ENCODE measurements around the gene XYLT2. TPM values are rescaled to one million over a fixed set of nuclear protein-coding genes. Genes with fewer than 3 reads are reported as not detected.
"Not testable (repeated sequence)": the region's sequence is repeated elsewhere in the genome, so short reads cannot be mapped to it uniquely, and the experiment has no call there.

XYLT2 gene

DNA sequence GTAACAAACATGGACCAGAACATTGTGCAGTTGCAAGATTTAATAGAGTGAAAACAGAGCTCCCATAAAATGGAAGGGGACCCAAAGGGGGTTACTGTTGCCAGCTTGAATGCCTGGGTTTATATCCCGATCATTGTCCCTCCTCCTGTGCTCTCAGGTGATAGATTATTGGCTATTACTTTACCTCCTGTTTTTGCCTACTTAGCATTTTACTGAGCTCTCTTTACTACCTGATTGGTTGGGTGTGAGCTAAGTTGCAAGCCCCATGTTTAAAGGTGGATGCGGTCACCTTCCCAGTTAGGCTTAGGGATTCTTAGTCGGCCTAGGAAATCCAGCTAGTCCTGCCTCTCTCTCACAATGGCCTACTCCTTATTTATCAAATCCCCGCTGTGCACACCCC, 59.4 kb downstream of the XYLT2 start:
- not testable (repeated sequence) for H3K27ac ChIP-seq (ENCODE audit: low read length, poor library complexity, severe bottlenecking); H3K4me2 ChIP-seq (ENCODE audit: low read length, poor library complexity, severe bottlenecking); H2AK5ac ChIP-seq (ENCODE audit: low read length, severe bottlenecking); H3K4ac ChIP-seq (ENCODE audit: low read depth in 1 of 2, low read length in 2 of 2); H3K9me3 ChIP-seq (ENCODE audit: control insufficient read depth, low read length); H2BK15ac ChIP-seq (ENCODE audit: low read depth, poor library complexity, severe bottlenecking); H3K36me3 ChIP-seq (ENCODE audit: control insufficient read depth in 1 of 2, insufficient read depth in 2 of 2, low read depth in 1 of 2, low read length in 2 of 2); H3K9ac ChIP-seq (ENCODE audit: low read length); H2BK12ac ChIP-seq (ENCODE audit: low read length in 2 of 2); H4K8ac ChIP-seq (ENCODE audit: low read length); H2AFZ ChIP-seq (ENCODE audit: low read depth, low read length); H3K79me1 ChIP-seq (replicated peaks; ENCODE audit: low read length, poor library complexity, severe bottlenecking); H2BK120ac ChIP-seq (ENCODE audit: low read depth, low read length); H3K4me1 ChIP-seq (ENCODE audit: control insufficient read depth, insufficient read depth, low read depth, low read length); DNase-seq; H3K23ac ChIP-seq (ENCODE audit: low read length in 2 of 2); H3K14ac ChIP-seq (ENCODE audit: low read length in 2 of 2); H3K4me3 ChIP-seq (ENCODE audit: insufficient read depth in 1 of 2, low read depth in 1 of 2, low read length in 2 of 2); H3K18ac ChIP-seq (ENCODE audit: low read depth in 1 of 2, low read length in 2 of 2); H4K91ac ChIP-seq (ENCODE audit: low read length); H2BK5ac ChIP-seq (ENCODE audit: low read depth, low read length, poor library complexity, severe bottlenecking)
- peaks cover 9 to 27% of the 10 kb centered on the region in 2 experiments for H3K27me3 ChIP-seq (ENCODE audit: control insufficient read depth in 1 of 2, insufficient read depth in 1 of 2, low read length in 2 of 2)
- 86% methylated on average over 3 of the region's 4 CpGs for WGBS

DNA sequence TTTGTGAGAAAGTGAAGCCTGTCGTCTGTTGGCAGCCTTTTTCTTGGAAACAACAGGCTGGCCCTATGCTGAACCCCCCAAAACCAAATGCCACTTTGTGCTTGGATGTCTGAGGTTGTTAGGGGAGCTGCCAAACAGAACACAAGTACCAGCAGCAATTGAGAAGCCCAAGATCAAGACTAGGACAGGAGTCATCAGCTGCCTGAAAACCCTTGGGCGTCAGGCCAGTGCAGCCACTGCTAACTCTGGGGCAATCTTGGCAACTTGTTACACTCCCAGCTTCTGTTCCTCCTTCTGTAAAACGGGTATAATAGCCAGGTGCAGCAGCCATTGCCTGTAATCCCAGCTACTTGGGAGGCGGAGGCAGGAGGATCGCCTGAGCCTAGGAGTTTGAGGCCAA, 60.7 kb downstream of the XYLT2 start:
- Histone ChIP-seq H2BK120ac (ENCODE audit: low read depth, low read length) (no peak overlapping the region), H4K8ac (ENCODE audit: low read length) (no peak overlapping the region), H2BK15ac (ENCODE audit: low read depth, poor library complexity, severe bottlenecking) (no peak overlapping the region), H2AFZ (ENCODE audit: low read depth, low read length) (no peak overlapping the region), H3K14ac (ENCODE audit: low read length in 2 of 2) (no peak overlapping the region), H2BK12ac (ENCODE audit: low read length in 2 of 2) (no peak overlapping the region), H3K4me1 (ENCODE audit: control insufficient read depth, insufficient read depth, low read depth, low read length) (peaks cover 2% of the 10 kb centered on the region), H3K79me1 (replicated peaks; ENCODE audit: low read length, poor library complexity, severe bottlenecking) (no peaks in the 10 kb centered on the region), H3K4me2 (ENCODE audit: low read length, poor library complexity, severe bottlenecking) (no peak overlapping the region), H2BK5ac (ENCODE audit: low read depth, low read length, poor library complexity, severe bottlenecking) (no peak overlapping the region), H3K27ac (ENCODE audit: low read length, poor library complexity, severe bottlenecking) (no peak overlapping the region), H2AK5ac (ENCODE audit: low read length, severe bottlenecking) (no peak overlapping the region), H3K9ac (ENCODE audit: low read length) (no peak overlapping the region), H3K9me3 (ENCODE audit: control insufficient read depth, low read length) (no peaks in the 10 kb centered on the region), H3K4me3 (ENCODE audit: insufficient read depth in 1 of 2, low read depth in 1 of 2, low read length in 2 of 2) (no peak overlapping the region), H3K27me3 (ENCODE audit: control insufficient read depth in 1 of 2, insufficient read depth in 1 of 2, low read length in 2 of 2) (peaks cover 9 to 27% of the 10 kb centered on the region in 2 experiments), H3K23ac (ENCODE audit: low read length in 2 of 2) (no peak overlapping the region), H3K36me3 (ENCODE audit: control insufficient read depth in 1 of 2, insufficient read depth in 2 of 2, low read depth in 1 of 2, low read length in 2 of 2) (no peaks in the 10 kb centered on the region), H3K4ac (ENCODE audit: low read depth in 1 of 2, low read length in 2 of 2) (no peak overlapping the region), H4K91ac (ENCODE audit: low read length) (no peak overlapping the region), H3K18ac (ENCODE audit: low read depth in 1 of 2, low read length in 2 of 2) (no peak overlapping the region)
- WGBS = 71% methylated on average over 5 of the region's 5 CpGs
- DNase-seq = no peak

DNA sequence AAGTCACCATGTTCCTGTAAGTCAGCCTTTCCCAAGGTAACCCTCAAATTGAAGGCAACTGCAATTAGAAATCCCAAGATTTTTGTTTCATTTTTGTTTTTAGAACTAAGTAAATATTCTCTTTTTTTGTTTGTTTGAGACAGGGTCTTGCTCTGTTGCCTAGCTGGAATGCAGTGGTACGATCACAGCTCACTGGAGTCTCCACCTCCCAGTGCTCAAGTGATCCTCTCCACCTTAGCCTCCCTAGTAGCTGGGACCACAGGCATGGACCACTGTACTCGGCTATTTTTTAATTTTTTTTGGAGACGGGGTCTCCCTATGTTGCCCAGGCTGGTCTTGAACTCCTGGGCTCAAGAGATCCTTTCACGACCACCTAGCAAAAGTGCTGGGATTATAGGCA, 62.0 kb downstream of the XYLT2 start:
- Histone ChIP-seq H3K4me3 (ENCODE audit: insufficient read depth in 1 of 2, low read depth in 1 of 2, low read length in 2 of 2) (no peak overlapping the region), H3K23ac (ENCODE audit: low read length in 2 of 2) (no peak overlapping the region), H2BK5ac (ENCODE audit: low read depth, low read length, poor library complexity, severe bottlenecking) (no peak overlapping the region), H3K4me2 (ENCODE audit: low read length, poor library complexity, severe bottlenecking) (no peak overlapping the region), H3K9me3 (ENCODE audit: control insufficient read depth, low read length) (no peaks in the 10 kb centered on the region), H3K4ac (ENCODE audit: low read depth in 1 of 2, low read length in 2 of 2) (no peak overlapping the region), H3K14ac (ENCODE audit: low read length in 2 of 2) (no peak overlapping the region), H3K79me1 (replicated peaks; ENCODE audit: low read length, poor library complexity, severe bottlenecking) (no peaks in the 10 kb centered on the region), H3K36me3 (ENCODE audit: control insufficient read depth in 1 of 2, insufficient read depth in 2 of 2, low read depth in 1 of 2, low read length in 2 of 2) (no peaks in the 10 kb centered on the region), H3K27me3 (ENCODE audit: control insufficient read depth in 1 of 2, insufficient read depth in 1 of 2, low read length in 2 of 2) (peaks cover 9 to 23% of the 10 kb centered on the region in 2 experiments), H3K27ac (ENCODE audit: low read length, poor library complexity, severe bottlenecking) (no peak overlapping the region), H2BK15ac (ENCODE audit: low read depth, poor library complexity, severe bottlenecking) (no peak overlapping the region), H4K91ac (ENCODE audit: low read length) (no peak overlapping the region), H2BK120ac (ENCODE audit: low read depth, low read length) (no peak overlapping the region), H4K8ac (ENCODE audit: low read length) (no peak overlapping the region), H2AFZ (ENCODE audit: low read depth, low read length) (no peak overlapping the region), H2AK5ac (ENCODE audit: low read length, severe bottlenecking) (no peak overlapping the region), H3K18ac (ENCODE audit: low read depth in 1 of 2, low read length in 2 of 2) (no peak overlapping the region), H2BK12ac (ENCODE audit: low read length in 2 of 2) (no peak overlapping the region), H3K4me1 (ENCODE audit: control insufficient read depth, insufficient read depth, low read depth, low read length) (peaks cover 2% of the 10 kb centered on the region), H3K9ac (ENCODE audit: low read length) (no peak overlapping the region)
- WGBS = 83% methylated on average over 4 of the region's 4 CpGs
- DNase-seq = no peak

Small RNA genes within 50 kb of the gene (small RNA-seq; reads per million reads assigned to genes)
- not detected for gene RF00019 (ENCODE audit: low read depth)

Measured in mesenchymal stem cell (in vitro differentiated cells and primary cell).